GM12878 (cell line): ENCODE data around the gene CRHBP.

ENCODE experiments used
- ATF3 ChIP-seq: IDR thresholded peaks from 2 replicates; pipeline ENCODE4 v1.6.1; 2011; ENCODE audit warnings: low read depth, mild to moderate bottlenecking, low read length, moderate library complexity, borderline replicate concordance; ENCODE audit errors: extremely low read depth
- BCLAF1 ChIP-seq: fragments of 450-650 bp; IDR thresholded peaks from 2 replicates; pipeline ENCODE4 v1.6.1; 2017; ENCODE audit warnings: antibody characterized with exemption, mild to moderate bottlenecking, moderate library complexity
- EP300 ChIP-seq, 2 experiments: fragments of 150-350 bp in 1 of 2; IDR thresholded peaks; 2 replicates each; pipeline ENCODE4 v1.6.1; 2011 to 2012; ENCODE audit warnings: low read depth in 2 of 2, low read length in 2 of 2, borderline replicate concordance in 1 of 2, improper control_type of control experiment in 1 of 2, inconsistent platforms in 1 of 2; ENCODE audit not compliant: control insufficient read depth in 1 of 2
- JUND ChIP-seq: IDR thresholded peaks from 2 replicates; pipeline ENCODE4 v1.6.1; 2012; ENCODE audit warnings: low read depth, mild to moderate bottlenecking, low read length, improper control_type of control experiment, moderate library complexity
- KAT2A ChIP-seq: conservative IDR thresholded peaks from 2 replicates; pipeline ENCODE4 v1.6.1; 2011; ENCODE audit warnings: low read depth, low read length; ENCODE audit not compliant: control insufficient read depth
- MAX ChIP-seq: IDR thresholded peaks from 2 replicates; pipeline ENCODE4 v1.6.1; 2012; ENCODE audit warnings: low read depth, low read length, improper control_type of control experiment
- POLR2A ChIP-seq: IDR thresholded peaks from 2 replicates; pipeline ENCODE4 v1.6.1; 2011; ENCODE audit warnings: low read depth, mild to moderate bottlenecking, low read length
- POLR2AphosphoS2 ChIP-seq: IDR thresholded peaks from 2 replicates; pipeline ENCODE4 v1.6.1; 2011; ENCODE audit warnings: low read depth, mild to moderate bottlenecking, low read length, improper control_type of control experiment, moderate library complexity
- RAD51 ChIP-seq: fragments of 450-650 bp; IDR thresholded peaks from 2 replicates; pipeline ENCODE4 v1.6.1; 2016; ENCODE audit warnings: moderate library complexity, mild to moderate bottlenecking, inconsistent platforms
- TCF12 ChIP-seq: IDR thresholded peaks from 2 replicates; pipeline ENCODE4 v1.6.1; 2011; ENCODE audit warnings: low read depth, mild to moderate bottlenecking, low read length
- TF ChIP-seq, protein P1 (sequence below), 3 experiments: IDR thresholded peaks in 2 of 3; conservative IDR thresholded peaks in 1 of 3; 2 replicates each; pipeline ENCODE4 v1.5.1; 2011; ENCODE audit warnings: low read depth in 3 of 3, low read length in 3 of 3, mild to moderate bottlenecking in 3 of 3, control low read depth in 2 of 3, moderate library complexity in 2 of 3, inconsistent platforms in 1 of 3, mixed read lengths in 1 of 3; ENCODE audit not compliant: control insufficient read depth in 2 of 3, insufficient read depth in 1 of 3; ENCODE audit errors: extremely low read depth in 1 of 3

- TF ChIP-seq POLR2A (no peak), KAT2A (no peak), POLR2AphosphoS2 (no peak), JUND (no peak), MAX (no peak), RAD51 (no peak), BCLAF1 (no peak), EP300 (IDR thresholded peaks at IDR 0.05; ENCODE audit: borderline replicate concordance in 1 of 2, control insufficient read depth in 1 of 2, low read depth in 2 of 2, low read length in 2 of 2) (no peak), TCF12 (no peak), ATF3 (no peak)
- TF ChIP-seq, protein P1, sequence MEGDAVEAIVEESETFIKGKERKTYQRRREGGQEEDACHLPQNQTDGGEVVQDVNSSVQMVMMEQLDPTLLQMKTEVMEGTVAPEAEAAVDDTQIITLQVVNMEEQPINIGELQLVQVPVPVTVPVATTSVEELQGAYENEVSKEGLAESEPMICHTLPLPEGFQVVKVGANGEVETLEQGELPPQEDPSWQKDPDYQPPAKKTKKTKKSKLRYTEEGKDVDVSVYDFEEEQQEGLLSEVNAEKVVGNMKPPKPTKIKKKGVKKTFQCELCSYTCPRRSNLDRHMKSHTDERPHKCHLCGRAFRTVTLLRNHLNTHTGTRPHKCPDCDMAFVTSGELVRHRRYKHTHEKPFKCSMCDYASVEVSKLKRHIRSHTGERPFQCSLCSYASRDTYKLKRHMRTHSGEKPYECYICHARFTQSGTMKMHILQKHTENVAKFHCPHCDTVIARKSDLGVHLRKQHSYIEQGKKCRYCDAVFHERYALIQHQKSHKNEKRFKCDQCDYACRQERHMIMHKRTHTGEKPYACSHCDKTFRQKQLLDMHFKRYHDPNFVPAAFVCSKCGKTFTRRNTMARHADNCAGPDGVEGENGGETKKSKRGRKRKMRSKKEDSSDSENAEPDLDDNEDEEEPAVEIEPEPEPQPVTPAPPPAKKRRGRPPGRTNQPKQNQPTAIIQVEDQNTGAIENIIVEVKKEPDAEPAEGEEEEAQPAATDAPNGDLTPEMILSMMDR (IDR thresholded peaks at IDR 0.05 in 2 of 3, conservative IDR thresholded peaks at IDR 0.05 in 1 of 3; ENCODE audit: control insufficient read depth in 2 of 3, extremely low read depth in 1 of 3, insufficient read depth in 1 of 3, low read depth in 3 of 3, low read length in 3 of 3) = no peak
Measured at GRCh38 chr5:76930083-76930482, 22.8 kb upstream of the CRHBP start.
